Keratinocyte (primary cell): Measurements from ENCODE around the gene FAM20C. TPM values are rescaled to one million over a fixed set of nuclear protein-coding genes. Genes with fewer than 3 reads are reported as not detected.

Source experiments
- DNase-seq: peaks from one replicate; pipeline ENCODE4 v3.0.0-alpha.2; 2011; ENCODE audit warnings: low read depth, missing footprints, low spot score
- FAIRE-seq: peaks from 2 replicates; lab custom pipeline; 2011; peaks lifted over from hg19 to GRCh38; lab: Jason Lieb, UNC
- H2AFZ ChIP-seq: 2 replicates; pipeline ENCODE4 v1.6.0; 2012; ENCODE audit warnings: low read length, control low read depth, inconsistent platforms; ENCODE audit not compliant: control insufficient read depth
- H3K27ac ChIP-seq: 2 replicates; pipeline ENCODE4 v1.5.1; 2011; ENCODE audit warnings: low read length; ENCODE audit not compliant: control insufficient read depth, insufficient read depth
- H3K27me3 ChIP-seq: 3 replicates; pipeline ENCODE4 v1.6.0; 2011; ENCODE audit warnings: low read length; ENCODE audit not compliant: control insufficient read depth, insufficient read depth; ENCODE audit errors: extremely low read depth
- H3K36me3 ChIP-seq, 2 experiments: 2 replicates in 1 of 2; 3 replicates in 1 of 2; pipeline ENCODE4 v1.5.1; 2011; ENCODE audit warnings: low read length in 2 of 2, mild to moderate bottlenecking in 1 of 2; ENCODE audit not compliant: control insufficient read depth in 2 of 2, insufficient read depth in 2 of 2; ENCODE audit errors: extremely low read depth in 1 of 2
- H3K4me1 ChIP-seq: 3 replicates; pipeline ENCODE4 v1.5.1; 2011; ENCODE audit warnings: low read length; ENCODE audit not compliant: control insufficient read depth, insufficient read depth; ENCODE audit errors: extremely low read depth
- H3K4me2 ChIP-seq: 3 replicates; pipeline ENCODE4 v1.6.0; 2011; ENCODE audit warnings: low read depth, low read length; ENCODE audit not compliant: control insufficient read depth, insufficient read depth; ENCODE audit errors: extremely low read depth
- H3K4me3 ChIP-seq, 3 experiments: fragments of 200-600 bp in 1 of 3; sonication (generic) in 1 of 3; 2 replicates in 2 of 3; 3 replicates in 1 of 3; pipeline ENCODE4 v1.5.1; 2011 to 2016; ENCODE audit warnings: low read length in 3 of 3, mild to moderate bottlenecking in 3 of 3, control low read depth in 2 of 3, inconsistent platforms in 1 of 3, low read depth in 1 of 3, mixed read lengths in 1 of 3, mixed run types in 1 of 3, moderate library complexity in 1 of 3; ENCODE audit not compliant: control insufficient read depth in 2 of 3, insufficient read depth in 2 of 3; ENCODE audit errors: extremely low read depth in 1 of 3
- H3K79me2 ChIP-seq: 2 replicates; pipeline ENCODE4 v1.6.0; 2012; ENCODE audit warnings: low read length; ENCODE audit not compliant: control insufficient read depth, insufficient read depth
- H3K9ac ChIP-seq: 3 replicates; pipeline ENCODE4 v1.6.0; 2011; ENCODE audit warnings: low read length; ENCODE audit not compliant: control insufficient read depth, insufficient read depth; ENCODE audit errors: extremely low read depth
- H3K9me1 ChIP-seq: 3 replicates; pipeline ENCODE4 v1.6.0; 2011; ENCODE audit warnings: low read length; ENCODE audit not compliant: control insufficient read depth, insufficient read depth; ENCODE audit errors: extremely low read depth
- H3K9me3 ChIP-seq: 2 replicates; pipeline ENCODE4 v1.5.1; 2012; ENCODE audit warnings: low read depth, low read length; ENCODE audit not compliant: control insufficient read depth
- H4K20me1 ChIP-seq: 3 replicates; pipeline ENCODE4 v1.6.0; 2011; ENCODE audit warnings: low read length; ENCODE audit not compliant: control insufficient read depth, insufficient read depth; ENCODE audit errors: extremely low read depth
- CTCF ChIP-seq, 3 experiments: IDR thresholded peaks in 1 of 3; conservative IDR thresholded peaks in 1 of 3; optimal IDR thresholded peaks in 1 of 3; 2 replicates in 2 of 3; 3 replicates in 1 of 3; pipeline versions ENCODE3 to v1.5.1; 2011; ENCODE audit warnings: low read length in 3 of 3, mild to moderate bottlenecking in 3 of 3, moderate library complexity in 2 of 3, control low read depth in 1 of 3, inconsistent platforms in 1 of 3; ENCODE audit not compliant: insufficient read depth in 2 of 3; ENCODE audit errors: extremely low read depth in 1 of 3
- EZH2 ChIP-seq: IDR thresholded peaks from one replicate; pipeline ENCODE4 v1.6.1; 2012; ENCODE audit warnings: inconsistent platforms, mild to moderate bottlenecking, low read length, moderate library complexity
- dilution Hi-C: fragments of 300-500 bp; cut with MboI; formaldehyde crosslinking; loops from one replicate; pipeline ENCODE4 v1.7.0; 2020; ENCODE audit warnings: low sequenced_read_pairs; ENCODE audit not compliant: extremely low pct_ligation_motif_present
- polyA plus RNA-seq, 5 experiments: library from polyadenylated mRNA; depleted of rRNA in 3 of 5; stranded (reverse) in 3 of 5; stranded (forward) in 1 of 5; unstranded in 1 of 5; fragments of >200 nt; gene quantifications; 1 replicate in 1 of 5; 2 replicates in 3 of 5; 3 replicates in 1 of 5; pipeline versions ENCODE4 v1.2.1 to v1.2.3, GENCODE V29; 2011 to 2012; ENCODE audit warnings: missing spikeins in 2 of 5, low read depth in 1 of 5, low replicate concordance in 1 of 5

The FAM20C gene
- polyA plus RNA-seq, 1 donor (not counting 4 experiments of a cell fraction or from before 2014, with no cell fraction given), result 3.8 TPM

- TF ChIP-seq EZH2, result no peak
- TF ChIP-seq CTCF (optimal IDR thresholded peaks at IDR 0.05 in 1 of 3, IDR thresholded peaks at IDR 0.05 in 1 of 3, conservative IDR thresholded peaks at IDR 0.05 in 1 of 3; ENCODE audit: extremely low read depth in 1 of 3, insufficient read depth in 2 of 3, low read length in 3 of 3), result no peak
- no peak overlapping the region for H3K9ac ChIP-seq
- H2AFZ ChIP-seq, result no peak overlapping the region
Measured at GRCh38 chr7:150811-151221, 41.6 kb upstream of the FAM20C start.

GRCh38 chr7:151346-152050 is 40.9 kb upstream of the FAM20C start:
- Histone ChIP-seq H3K4me2 (no peak overlapping the region), H3K79me2 (no peaks in the 10 kb centered on the region), H3K9me1 (no peaks in the 10 kb centered on the region), H4K20me1 (no peaks in the 10 kb centered on the region), H3K4me1 (peaks cover 11% of the 10 kb centered on the region), H3K4me3 (no peak overlapping the region), H3K36me3 (no peaks in the 10 kb centered on the region), H2AFZ (no peak overlapping the region), H3K9me3 (no peaks in the 10 kb centered on the region), H3K9ac (no peak overlapping the region), H3K27ac (no peak overlapping the region), H3K27me3 (no peaks in the 10 kb centered on the region)
- DNase-seq (no peak), FAIRE-seq (no peak)
- dilution Hi-C loops, result no loop called here
- TF ChIP-seq EZH2, result no peak
- no peak for TF ChIP-seq CTCF (optimal IDR thresholded peaks at IDR 0.05 in 1 of 3, IDR thresholded peaks at IDR 0.05 in 1 of 3, conservative IDR thresholded peaks at IDR 0.05 in 1 of 3; ENCODE audit: extremely low read depth in 1 of 3, insufficient read depth in 2 of 3, low read length in 3 of 3)

More at GRCh38 chr7:150811-151221, 41.6 kb upstream of the FAM20C start:
- no peak for FAIRE-seq
- dilution Hi-C loops, result no loop called here
- Histone ChIP-seq H3K27ac (no peak overlapping the region), H3K4me1 (peaks cover 11% of the 10 kb centered on the region), H3K36me3 (no peaks in the 10 kb centered on the region), H3K79me2 (no peaks in the 10 kb centered on the region), H4K20me1 (no peaks in the 10 kb centered on the region), H3K4me3 (no peak overlapping the region), H3K27me3 (no peaks in the 10 kb centered on the region), H3K4me2 (no peak overlapping the region), H3K9me1 (no peaks in the 10 kb centered on the region), H3K9me3 (no peaks in the 10 kb centered on the region)
- no peak for DNase-seq
